HG03432 (cell line): ENCODE measurements around the gene PTPRF.
"Not testable (repeated sequence)": the region's sequence is repeated elsewhere in the genome, so short reads cannot be mapped to it uniquely, and the experiment has no call there.

Experiments
- ATAC-seq: cut with Tn5 transposase; IDR thresholded peaks from one replicate; pipeline ENCODE4 v1.9.1; 2021; ENCODE audit warnings: mild to moderate bottlenecking, moderate library complexity; ENCODE audit not compliant: unreplicated experiment

The PTPRF gene

GRCh38 chr1:43530483-43531106 is at the start of gene PTPRF:
Gene PTPRF, plus strand, starts transcription at chr1:43530883. Its CDS starts 14,193 bp downstream, at chr1:43545076.
- no peak for ATAC-seq

GRCh38 chr1:43481491-43481890 is 49.2 kb upstream of the PTPRF start:
- no peak for ATAC-seq

GRCh38 chr1:43482215-43482614 is 48.5 kb upstream of the PTPRF start:
- no peak for ATAC-seq

- no peak for ATAC-seq
These were observed 46.3 kb upstream of the PTPRF start for GRCh38 chr1:43484367-43484766.

- ATAC-seq, result no peak
These were observed 42.5 kb upstream of the PTPRF start for GRCh38 chr1:43488165-43488564.

- ATAC-seq, result no peak
These were observed 39.6 kb upstream of the PTPRF start for GRCh38 chr1:43491061-43491460.

- ATAC-seq, result no peak
These were observed 37.9 kb upstream of the PTPRF start for GRCh38 chr1:43492826-43493225.

GRCh38 chr1:43493661-43494450 is 36.8 kb upstream of the PTPRF start:
- ATAC-seq, result no peak

GRCh38 chr1:43495204-43495603 is 35.5 kb upstream of the PTPRF start:
- no peak for ATAC-seq

- ATAC-seq, result no peak
These were observed 30.8 kb upstream of the PTPRF start for GRCh38 chr1:43499898-43500297.

- not testable (repeated sequence) for ATAC-seq
These were observed 28.9 kb upstream of the PTPRF start for GRCh38 chr1:43501806-43502205.

- no peak for ATAC-seq
These were observed 27.1 kb upstream of the PTPRF start for GRCh38 chr1:43503534-43503933.

GRCh38 chr1:43505077-43505780 is 25.5 kb upstream of the PTPRF start:
- ATAC-seq, result no peak

- ATAC-seq, result no peak
These were observed 24.4 kb upstream of the PTPRF start for GRCh38 chr1:43506233-43506632.

GRCh38 chr1:43507296-43508295 is 23.1 kb upstream of the PTPRF start:
- no peak for ATAC-seq

GRCh38 chr1:43509007-43509739 is 21.5 kb upstream of the PTPRF start:
- no peak for ATAC-seq

- ATAC-seq, result peak; percentile 60
These were observed 20.8 kb upstream of the PTPRF start for GRCh38 chr1:43509740-43510375.

GRCh38 chr1:43510621-43511020 is 20.1 kb upstream of the PTPRF start:
- no peak for ATAC-seq

GRCh38 chr1:43511394-43511793 is 19.3 kb upstream of the PTPRF start:
- ATAC-seq, result no peak
